Hepatocyte (in vitro differentiated cells): ENCODE results near the gene SVIL. TPM values are rescaled to one million over a fixed set of nuclear protein-coding genes. Genes with fewer than 3 reads are reported as not detected.
"Not testable (repeated sequence)": the region's sequence is repeated elsewhere in the genome, so short reads cannot be mapped to it uniquely, and the experiment has no call there.

Experiments used
- DNase-seq: peaks from one replicate; pipeline ENCODE4 v3.0.0-alpha.2; 2016; ENCODE audit warnings: low spot score
- H2AFZ ChIP-seq: fragments of 200-600 bp; sonication (generic); 2 replicates; pipeline ENCODE4 v1.6.0; 2016; ENCODE audit warnings: antibody characterized with exemption, mild to moderate bottlenecking
- H3K27ac ChIP-seq: fragments of 200-600 bp; sonication (generic); 2 replicates; pipeline ENCODE4 v1.5.1; 2016; ENCODE audit warnings: mild to moderate bottlenecking
- H3K27me3 ChIP-seq: fragments of 200-600 bp; sonication (generic); 2 replicates; pipeline ENCODE4 v1.6.1; 2016
- H3K36me3 ChIP-seq: fragments of 200-600 bp; sonication (generic); replicated peaks from 2 replicates; pipeline ENCODE4 v1.5.1; 2016; ENCODE audit warnings: low read depth; ENCODE audit not compliant: insufficient read depth
- H3K4me1 ChIP-seq: fragments of 200-600 bp; sonication (generic); 2 replicates; pipeline ENCODE4 v1.5.1; 2016; ENCODE audit warnings: mild to moderate bottlenecking, moderate library complexity; ENCODE audit not compliant: insufficient read depth
- H3K4me2 ChIP-seq: fragments of 200-600 bp; sonication (generic); 2 replicates; pipeline ENCODE4 v1.6.0; 2016
- H3K4me3 ChIP-seq: fragments of 200-600 bp; sonication (generic); 2 replicates; pipeline ENCODE4 v1.5.1; 2016; ENCODE audit warnings: mild to moderate bottlenecking
- H3K79me2 ChIP-seq: fragments of 200-600 bp; sonication (generic); 2 replicates; pipeline ENCODE4 v1.6.0; 2017; ENCODE audit warnings: mild to moderate bottlenecking
- H3K9me2 ChIP-seq: fragments of 200-600 bp; sonication (generic); replicated peaks from 2 replicates; pipeline ENCODE4 v1.6.0; 2017; ENCODE audit warnings: mild to moderate bottlenecking; ENCODE audit not compliant: insufficient read depth
- H3K9me3 ChIP-seq: fragments of 200-600 bp; sonication (generic); 2 replicates; pipeline ENCODE4 v1.5.1; 2016; ENCODE audit warnings: low read depth, mild to moderate bottlenecking
- H4K20me1 ChIP-seq: fragments of 200-600 bp; sonication (generic); 2 replicates; pipeline ENCODE4 v1.6.0; 2016; ENCODE audit warnings: mild to moderate bottlenecking; ENCODE audit not compliant: insufficient read depth, poor library complexity, severe bottlenecking
- EZH2 ChIP-seq: fragments of 200-600 bp; sonication (generic); IDR thresholded peaks from 2 replicates; pipeline ENCODE4 v1.6.1; 2016; ENCODE audit warnings: antibody characterized with exemption, mild to moderate bottlenecking, borderline replicate concordance
- EZH2phosphoT487 ChIP-seq: fragments of 200-600 bp; sonication (generic); IDR thresholded peaks from one replicate; pipeline ENCODE4 v1.6.1; 2018; ENCODE audit warnings: antibody characterized with exemption, mild to moderate bottlenecking, low read depth, moderate library complexity; ENCODE audit not compliant: unreplicated experiment, severe bottlenecking
- WGBS: methylation state at CpG from one replicate; pipeline ENCODE4 v1.1.6; 2016; ENCODE audit warnings: low lambda C conversion rate; ENCODE audit errors: missing lambda C conversion rate; 5-methylcytosine and 5-hydroxymethylcytosine counted together
- polyA plus RNA-seq: library from polyadenylated mRNA; unstranded; fragments of >200 nt; fragmentation: Nextera tagmentation; extraction: Ambion mirVana; gene quantifications from 2 replicates; pipeline ENCODE4 v1.2.1, GENCODE V29; 2016
- total RNA-seq: library from RNA; depleted of rRNA; stranded (reverse); fragments of >200 nt; gene quantifications from 2 replicates; pipeline ENCODE4 v1.2.3, GENCODE V29; 2014
- TF ChIP-seq, protein P1 (sequence below): fragments of 200-600 bp; sonication (generic); IDR thresholded peaks from 2 replicates; pipeline ENCODE4 v1.5.1; 2016; ENCODE audit warnings: antibody characterized with exemption, mild to moderate bottlenecking; ENCODE audit not compliant: poor library complexity

Gene SVIL
- total and polyA plus RNA-seq, 2 experiments from 2014 or later: 24.3 to 36.5 TPM

DNA sequence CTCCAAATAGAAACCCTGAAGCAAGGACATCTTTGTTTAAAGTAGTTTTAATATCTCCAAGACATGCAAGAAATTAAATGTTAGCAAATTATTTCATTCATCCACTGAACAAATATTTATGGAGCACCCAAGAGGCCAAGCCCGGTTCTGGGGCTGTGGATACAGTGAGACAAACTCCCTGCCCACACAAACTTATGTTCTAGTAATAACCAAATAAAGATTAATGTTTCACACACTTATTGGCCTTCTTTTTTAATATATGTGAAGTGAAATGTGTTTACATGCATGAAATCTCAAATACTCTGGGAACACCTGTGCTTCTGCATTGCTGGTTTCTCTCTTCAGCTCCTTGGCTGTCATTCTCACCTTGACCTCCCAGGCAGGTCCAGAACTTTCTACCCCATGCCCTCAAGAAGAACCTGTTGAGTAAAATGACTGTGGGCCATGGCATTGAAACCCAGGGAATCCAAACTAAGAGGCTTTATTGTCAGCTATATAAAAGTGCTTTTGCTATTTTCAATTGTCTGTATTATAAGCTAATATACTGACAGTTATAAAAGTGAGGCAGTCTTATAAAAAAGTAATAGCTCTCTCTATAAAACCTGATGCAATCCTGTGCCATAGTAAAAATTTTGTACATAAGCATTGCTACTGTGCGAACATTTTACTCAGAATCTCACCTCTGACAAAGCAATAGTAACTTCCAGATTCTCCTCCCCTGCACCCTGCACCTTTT, 43.7 kb downstream of the SVIL start:
- Histone ChIP-seq H3K9me3 (no peaks in the 10 kb centered on the region), H3K36me3 (no peaks in the 10 kb centered on the region), H3K27me3 (no peaks in the 10 kb centered on the region), H2AFZ (no peak overlapping the region), H3K4me1 (peaks cover 19% of the 10 kb centered on the region), H4K20me1 (no peaks in the 10 kb centered on the region), H3K9me2 (no peaks in the 10 kb centered on the region), H3K79me2 (peaks cover 39% of the 10 kb centered on the region), H3K4me2 (no peak overlapping the region), H3K4me3 (no peak overlapping the region), H3K27ac (no peak overlapping the region)
- 52% methylated on average over 2 of the region's 2 CpGs for WGBS
- no peak for DNase-seq
- TF ChIP-seq, protein P1, sequence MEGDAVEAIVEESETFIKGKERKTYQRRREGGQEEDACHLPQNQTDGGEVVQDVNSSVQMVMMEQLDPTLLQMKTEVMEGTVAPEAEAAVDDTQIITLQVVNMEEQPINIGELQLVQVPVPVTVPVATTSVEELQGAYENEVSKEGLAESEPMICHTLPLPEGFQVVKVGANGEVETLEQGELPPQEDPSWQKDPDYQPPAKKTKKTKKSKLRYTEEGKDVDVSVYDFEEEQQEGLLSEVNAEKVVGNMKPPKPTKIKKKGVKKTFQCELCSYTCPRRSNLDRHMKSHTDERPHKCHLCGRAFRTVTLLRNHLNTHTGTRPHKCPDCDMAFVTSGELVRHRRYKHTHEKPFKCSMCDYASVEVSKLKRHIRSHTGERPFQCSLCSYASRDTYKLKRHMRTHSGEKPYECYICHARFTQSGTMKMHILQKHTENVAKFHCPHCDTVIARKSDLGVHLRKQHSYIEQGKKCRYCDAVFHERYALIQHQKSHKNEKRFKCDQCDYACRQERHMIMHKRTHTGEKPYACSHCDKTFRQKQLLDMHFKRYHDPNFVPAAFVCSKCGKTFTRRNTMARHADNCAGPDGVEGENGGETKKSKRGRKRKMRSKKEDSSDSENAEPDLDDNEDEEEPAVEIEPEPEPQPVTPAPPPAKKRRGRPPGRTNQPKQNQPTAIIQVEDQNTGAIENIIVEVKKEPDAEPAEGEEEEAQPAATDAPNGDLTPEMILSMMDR: no peak
- TF ChIP-seq EZH2 (no peak), EZH2phosphoT487 (peak; percentile 36)

DNA sequence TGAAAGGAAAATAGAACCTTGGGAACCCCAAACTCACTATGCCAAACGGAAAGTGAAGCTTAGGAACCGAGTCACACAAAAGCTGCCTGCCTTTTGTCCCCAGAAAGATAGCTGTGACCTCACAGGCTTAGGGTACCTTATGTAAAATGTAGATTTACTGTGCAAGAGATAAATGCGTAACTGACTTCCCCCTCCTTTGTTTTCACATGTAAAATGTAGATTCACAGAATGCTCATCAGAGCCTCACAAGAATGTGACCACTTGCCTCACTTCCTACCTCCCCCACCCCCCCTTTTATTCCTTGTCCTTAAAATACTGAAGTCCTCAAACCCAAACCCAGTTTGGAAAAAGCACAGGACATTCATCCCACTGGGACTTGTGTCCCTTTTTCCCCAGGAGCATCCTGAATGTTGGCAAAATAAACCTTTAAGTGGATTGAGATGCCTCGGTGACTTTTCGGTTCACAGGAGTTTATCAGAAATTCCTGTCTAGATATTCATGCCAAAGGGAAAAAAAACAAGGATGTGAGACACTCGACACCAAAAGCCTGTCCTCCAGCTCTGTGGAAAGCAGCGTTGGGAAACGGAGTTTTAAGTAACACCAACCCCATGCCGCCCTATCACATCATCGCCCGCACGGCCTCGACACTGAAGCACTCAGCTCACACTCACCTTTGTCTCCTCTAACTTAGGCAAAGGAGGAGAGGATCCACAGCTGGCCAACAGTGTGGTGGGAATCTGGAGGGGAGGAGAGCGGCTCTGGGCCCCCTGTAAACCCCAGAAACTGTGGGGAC, 45.9 kb downstream of the SVIL start:
- no peak overlapping the region for H3K4me3 ChIP-seq
- H2AFZ ChIP-seq: no peak overlapping the region
- peak overlapping the region; percentile 60 for H3K27ac ChIP-seq
- H3K9me2 ChIP-seq: no peaks in the 10 kb centered on the region
- TF ChIP-seq, protein P1: no peak
- no peak for TF ChIP-seq EZH2phosphoT487
- no peak for TF ChIP-seq EZH2
- DNase-seq: no peak
- H4K20me1 ChIP-seq: no peaks in the 10 kb centered on the region
- peak overlapping the region; percentile 27 for H3K4me2 ChIP-seq
- H3K27me3 ChIP-seq: no peaks in the 10 kb centered on the region
- WGBS: 62% methylated on average over 14 of the region's 14 CpGs
- no peaks in the 10 kb centered on the region for H3K36me3 ChIP-seq
- H3K9me3 ChIP-seq: no peaks in the 10 kb centered on the region
- peaks cover 34% of the 10 kb centered on the region for H3K79me2 ChIP-seq
- H3K4me1 ChIP-seq: peaks cover 19% of the 10 kb centered on the region

DNA sequence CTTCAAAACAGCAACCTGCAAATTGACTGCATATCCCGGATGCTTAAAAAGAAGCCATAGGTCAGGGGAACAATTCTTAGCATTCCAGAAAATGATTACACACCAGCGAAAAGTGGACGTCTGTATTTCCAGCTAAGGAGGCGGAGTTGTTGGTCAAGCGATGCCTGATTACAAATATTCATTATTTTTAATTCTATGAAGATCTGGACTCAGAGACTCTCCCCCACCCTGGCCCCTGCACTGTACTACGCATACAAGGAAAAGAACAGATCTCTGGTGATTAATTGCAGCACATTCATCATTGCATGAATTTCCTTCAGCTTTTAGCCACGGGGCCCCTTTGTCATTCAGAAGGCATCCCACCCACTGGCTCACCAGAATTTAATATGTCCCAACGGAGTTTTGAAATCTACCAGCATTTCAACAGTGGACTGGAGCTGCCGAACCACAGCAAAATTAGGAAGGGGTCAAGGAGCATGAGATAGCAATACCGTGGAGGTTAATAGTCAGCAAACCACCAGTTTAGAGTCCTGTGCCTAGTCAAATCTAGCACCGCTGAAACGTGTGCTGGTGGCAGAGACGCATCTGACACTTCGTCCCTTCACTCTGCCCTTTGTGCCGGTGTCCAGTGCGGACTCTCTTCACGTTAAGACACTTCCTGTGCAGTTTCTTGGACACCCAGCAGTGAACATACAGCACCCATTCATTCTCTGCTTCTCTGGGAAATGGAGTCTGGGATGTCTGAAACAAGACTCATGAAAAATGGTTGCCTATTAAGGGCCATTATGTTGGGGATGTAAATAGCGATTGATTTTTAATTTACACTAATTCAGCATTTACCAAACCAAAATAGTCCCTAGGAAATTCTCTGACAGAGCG, 46.8 kb downstream of the SVIL start:
- not testable (repeated sequence) for H3K9me3 ChIP-seq, H2AFZ ChIP-seq, H3K4me2 ChIP-seq, H3K9me2 ChIP-seq, H4K20me1 ChIP-seq, DNase-seq, H3K27me3 ChIP-seq, H3K4me3 ChIP-seq, H3K36me3 ChIP-seq, H3K27ac ChIP-seq
- 76% methylated on average over 13 of the region's 19 CpGs for WGBS
- peaks cover 19% of the 10 kb centered on the region for H3K4me1 ChIP-seq
- H3K79me2 ChIP-seq: peaks cover 42% of the 10 kb centered on the region

DNA sequence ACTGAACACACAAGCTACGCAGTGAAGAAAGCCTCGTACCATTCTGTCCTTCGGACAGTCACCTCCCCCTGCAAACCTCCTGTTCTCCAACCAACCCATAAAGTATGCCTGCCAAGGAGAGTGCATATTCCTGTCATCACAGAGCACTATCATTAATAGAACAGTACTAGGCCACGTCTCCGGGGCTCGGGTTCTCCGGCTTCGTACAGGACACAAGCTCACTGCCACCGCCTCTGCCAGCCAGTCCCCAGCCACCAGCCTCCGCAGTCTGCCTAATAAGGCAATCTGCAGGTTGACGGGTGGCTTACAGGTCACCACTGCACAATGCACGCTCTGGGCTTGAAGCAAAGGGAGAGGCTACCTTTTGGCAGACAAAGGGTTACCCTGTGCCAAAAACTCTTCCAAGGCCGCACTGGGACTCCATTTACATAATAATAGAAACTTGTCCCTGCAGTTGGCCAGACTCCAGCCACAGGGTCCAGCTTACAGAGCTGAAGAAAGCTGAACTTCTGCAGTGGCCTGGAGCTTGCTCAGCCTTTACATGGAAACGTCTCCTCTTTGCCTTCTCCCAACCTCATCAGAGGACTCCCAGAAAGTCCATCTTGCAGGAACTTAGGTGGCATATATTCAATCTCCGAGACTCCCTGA, 47.5 kb downstream of the SVIL start:
- not testable (repeated sequence) for H3K27me3 ChIP-seq, H4K20me1 ChIP-seq, DNase-seq, H3K4me2 ChIP-seq, H3K27ac ChIP-seq, H2AFZ ChIP-seq, H3K9me3 ChIP-seq, H3K36me3 ChIP-seq, H3K9me2 ChIP-seq, H3K4me3 ChIP-seq
- H3K4me1 ChIP-seq: peaks cover 19% of the 10 kb centered on the region
- peaks cover 43% of the 10 kb centered on the region for H3K79me2 ChIP-seq
- WGBS: 90% methylated on average over 14 of the region's 15 CpGs
